OCI-LY1 (cell line): ENCODE measurements around the gene AGBL3.

Experiments used
- EZH2 ChIP-seq: fragments of 200-600 bp; sonication (generic), shearing (Covaris generic); IDR thresholded peaks from 2 replicates; pipeline ENCODE4 v1.8.0; 2017; ENCODE audit warnings: borderline replicate concordance, mixed run types, mild to moderate bottlenecking, antibody characterized with exemption, low read length, moderate library complexity, mixed read lengths
- TF ChIP-seq, protein P1 (sequence below): fragments of 200-600 bp; sonication (generic), shearing (Covaris generic); IDR thresholded peaks from 2 replicates; pipeline ENCODE4 v1.5.1; 2017; ENCODE audit warnings: mild to moderate bottlenecking, antibody characterized with exemption, low read length, moderate library complexity, mixed read lengths

DNA sequence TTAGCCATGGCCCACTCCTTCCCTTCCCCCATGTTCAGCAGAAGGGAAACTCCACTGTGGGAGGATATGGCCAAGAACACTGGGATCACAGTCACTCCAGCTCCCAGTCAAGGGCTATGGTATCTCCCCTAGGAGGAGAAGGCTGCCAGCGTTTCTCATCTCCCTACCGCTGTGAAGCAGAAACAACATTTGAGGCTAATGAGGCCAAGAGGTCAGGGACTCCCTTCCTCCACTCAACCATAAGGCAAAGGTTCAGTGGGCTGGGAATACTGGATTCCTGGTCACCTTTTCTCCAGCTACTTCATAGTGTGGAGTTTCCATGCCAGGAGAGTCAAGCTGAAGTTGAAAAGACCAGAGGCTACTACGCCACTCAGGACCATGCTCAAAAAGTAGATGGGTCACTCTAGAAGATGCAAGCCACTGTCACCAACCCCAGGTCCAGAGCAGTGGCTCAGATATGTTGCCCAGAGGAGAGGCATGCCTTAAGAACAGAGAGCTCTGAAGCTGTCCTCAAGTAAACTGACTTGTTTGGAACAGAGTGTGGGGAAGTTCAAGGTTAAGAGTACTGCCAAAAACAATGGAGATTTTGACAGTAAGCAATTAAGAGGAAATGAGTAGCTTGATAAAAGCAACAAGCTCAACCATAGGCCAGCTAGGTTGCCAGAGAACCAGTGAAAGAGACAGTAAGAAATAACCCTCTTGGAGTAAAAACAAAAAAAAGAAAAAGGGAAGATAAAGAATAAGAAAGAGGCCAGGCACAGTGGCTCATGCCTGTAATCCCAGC is 157.8 kb downstream of the AGBL3 start:
- TF ChIP-seq, protein P1, sequence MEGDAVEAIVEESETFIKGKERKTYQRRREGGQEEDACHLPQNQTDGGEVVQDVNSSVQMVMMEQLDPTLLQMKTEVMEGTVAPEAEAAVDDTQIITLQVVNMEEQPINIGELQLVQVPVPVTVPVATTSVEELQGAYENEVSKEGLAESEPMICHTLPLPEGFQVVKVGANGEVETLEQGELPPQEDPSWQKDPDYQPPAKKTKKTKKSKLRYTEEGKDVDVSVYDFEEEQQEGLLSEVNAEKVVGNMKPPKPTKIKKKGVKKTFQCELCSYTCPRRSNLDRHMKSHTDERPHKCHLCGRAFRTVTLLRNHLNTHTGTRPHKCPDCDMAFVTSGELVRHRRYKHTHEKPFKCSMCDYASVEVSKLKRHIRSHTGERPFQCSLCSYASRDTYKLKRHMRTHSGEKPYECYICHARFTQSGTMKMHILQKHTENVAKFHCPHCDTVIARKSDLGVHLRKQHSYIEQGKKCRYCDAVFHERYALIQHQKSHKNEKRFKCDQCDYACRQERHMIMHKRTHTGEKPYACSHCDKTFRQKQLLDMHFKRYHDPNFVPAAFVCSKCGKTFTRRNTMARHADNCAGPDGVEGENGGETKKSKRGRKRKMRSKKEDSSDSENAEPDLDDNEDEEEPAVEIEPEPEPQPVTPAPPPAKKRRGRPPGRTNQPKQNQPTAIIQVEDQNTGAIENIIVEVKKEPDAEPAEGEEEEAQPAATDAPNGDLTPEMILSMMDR = no peak
- TF ChIP-seq EZH2 = no peak
